ENCODE results near the gene PHYKPL. TPM values are rescaled to one million over a fixed set of nuclear protein-coding genes. Genes with fewer than 3 reads are reported as not detected.

PHYKPL gene
- total and polyA plus RNA-seq, 2 of the 8 experiments (the other 6 are each of a cell fraction or from before 2014, with no cell fraction given) = 25.1 to 32.1 TPM

DNA sequence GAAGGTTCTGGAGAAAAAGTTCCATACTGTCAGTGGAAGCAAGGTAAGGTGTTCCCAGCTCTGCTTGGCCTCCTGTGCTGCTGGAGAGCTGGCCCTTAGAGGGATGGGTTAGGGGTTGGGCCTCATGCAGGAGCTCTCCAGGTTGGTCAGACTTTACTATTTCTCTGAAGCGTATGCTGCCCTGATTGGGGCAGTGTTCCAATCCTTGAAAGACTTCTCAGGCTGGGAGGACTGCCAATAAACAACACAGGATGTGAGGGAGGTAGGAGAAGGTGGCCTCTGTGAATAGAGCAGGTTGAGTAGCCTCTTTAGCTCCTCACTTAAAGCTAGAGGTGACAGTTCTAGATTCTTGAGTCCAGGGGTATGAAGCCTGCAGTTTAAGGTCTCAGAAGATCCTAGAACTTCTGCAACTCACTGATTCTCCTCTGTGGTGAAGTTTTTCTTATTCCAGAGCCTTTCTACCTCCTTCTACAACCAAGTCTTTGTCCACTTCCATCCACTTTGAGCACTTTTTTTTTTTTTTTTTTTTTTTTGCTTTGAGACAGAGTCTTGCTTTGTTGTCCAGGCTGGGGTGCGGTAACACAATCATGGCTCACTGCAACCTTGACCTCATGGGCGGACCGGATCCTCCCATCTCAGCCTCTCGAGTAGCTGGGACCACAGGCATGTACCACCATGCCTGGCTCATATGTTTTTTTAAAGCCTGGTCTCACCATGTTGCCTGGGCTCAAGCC is 25.3 kb downstream of the PHYKPL start:
- H4K20me1 ChIP-seq (replicated peaks in 1 of 2; ENCODE audit: control insufficient read depth in 1 of 2, insufficient read depth in 2 of 2, low read length in 2 of 2) = peaks cover 51 to 53% of the 10 kb centered on the region in 2 experiments

More for the DNA sequence above, 25.3 kb downstream of the PHYKPL start:
- H2BK12ac ChIP-seq (ENCODE audit: low read depth, low read length) = no peak overlapping the region
- H3K56ac ChIP-seq (replicated peaks; ENCODE audit: insufficient read length, low read depth, low read length) = no peak overlapping the region
- H3K23me2 ChIP-seq (ENCODE audit: low read depth, low read length) = peaks cover 4% of the 10 kb centered on the region
- H4K5ac ChIP-seq (ENCODE audit: insufficient read length, low read depth, low read length) = no peak overlapping the region
- peaks cover 0 to 10% (median 4%) of the 10 kb centered on the region in 4 experiments; a peak in 5 of 7 replicates for H3K4me1 ChIP-seq (replicated peaks in 1 of 4; ENCODE audit: control insufficient read depth in 3 of 4, insufficient read depth in 4 of 4, low read length in 3 of 4)
- FAIRE-seq = no peak
- H4K91ac ChIP-seq (replicated peaks; ENCODE audit: insufficient read length, low read length) = no peak overlapping the region
- H3K4me3 ChIP-seq (ENCODE audit: extremely low read depth in 1 of 4, insufficient read depth in 2 of 4, low read depth in 3 of 4, low read length in 4 of 4) = peak overlapping the region in 2 of 4 experiments; percentile 100; a peak in 3 of 8 replicates
- no peak overlapping the region for H3K27ac ChIP-seq (ENCODE audit: low read depth, low read length)
- H3K27me3 ChIP-seq (replicated peaks in 1 of 4; ENCODE audit: control insufficient read depth in 3 of 4, extremely low read depth in 1 of 4, insufficient read depth in 3 of 4, low read length in 3 of 4) = no peaks in the 10 kb centered on the region
- no peaks in the 10 kb centered on the region for H3K9me3 ChIP-seq (ENCODE audit: insufficient read depth in 2 of 2, low read depth in 1 of 2, low read length in 1 of 2)
- peaks cover 54 to 71% (median 68%) of the 10 kb centered on the region in 4 experiments for H3K36me3 ChIP-seq (ENCODE audit: control insufficient read depth in 2 of 4, insufficient read depth in 4 of 4, low read length in 3 of 4)
- H2AFZ ChIP-seq (ENCODE audit: low read length) = no peak overlapping the region
- peak overlapping the region; percentile 16; the same call in 1 of the 2 replicates for H4K8ac ChIP-seq (ENCODE audit: extremely low read depth, insufficient read depth, low read length)
- peak overlapping the region in 1 of 4 experiments; percentile 1; a peak in 2 of 7 replicates for H3K9ac ChIP-seq (replicated peaks in 1 of 4; ENCODE audit: extremely low read depth in 1 of 4, low read depth in 3 of 4, low read length in 3 of 4)
- no peak overlapping the region for H3K14ac ChIP-seq (ENCODE audit: insufficient read length)
- ChIA-PET POLR2A (ENCODE audit: partially characterized antibody) (interaction anchor here (0.6 to 31.3 kb wide), 10 partner anchors 9 to 1570 kb away, joined by 3 to 985 read pairs (median 4); partner anchors contain the start of genes GMCL2 and PHYKPL), CTCF (ENCODE audit: partially characterized antibody) (interaction anchor here (2.3 to 3.3 kb wide), 2 partner anchors 10 to 29 kb away, joined by 6 to 20 read pairs; no protein-coding TSS in a partner anchor)
- H3K79me1 ChIP-seq (ENCODE audit: low read depth, low read length) = peaks cover 20% of the 10 kb centered on the region
- no peak overlapping the region for H2BK15ac ChIP-seq (ENCODE audit: low read length)
- no peak for TF ChIP-seq SRF (IDR thresholded peaks at IDR 0.05; ENCODE audit: low read depth, low read length)
- TF ChIP-seq POLR2A (IDR thresholded peaks at IDR 0.05; ENCODE audit: control extremely low read depth in 1 of 2, low read depth in 2 of 2, low read length in 2 of 2) = peak in 1 of 2 experiments; percentile 20; a peak in 2 of 3 replicates
- H2BK5ac ChIP-seq (ENCODE audit: low read depth, low read length) = no peak overlapping the region
- peaks cover 27 to 49% of the 10 kb centered on the region in 2 experiments for H3K79me2 ChIP-seq (ENCODE audit: control insufficient read depth in 1 of 2, insufficient read depth in 2 of 2, low read length in 2 of 2)
- H3K4me2 ChIP-seq (ENCODE audit: insufficient read depth in 1 of 2, low read depth in 2 of 2, low read length in 2 of 2) = peak overlapping the region; percentile 84 to 95; a peak in 2 of 4 replicates
- H3K4ac ChIP-seq (replicated peaks; ENCODE audit: insufficient read length, low read depth, low read length) = no peak overlapping the region
- H2AK5ac ChIP-seq (ENCODE audit: low read depth, low read length) = no peak overlapping the region
- H3K18ac ChIP-seq (ENCODE audit: extremely low read depth, low read length) = no peak overlapping the region
- no peak overlapping the region for H2BK120ac ChIP-seq (replicated peaks; ENCODE audit: low read depth, low read length)
- no peak overlapping the region for H3K23ac ChIP-seq (ENCODE audit: insufficient read length)
- DNase-seq (ENCODE audit: low read depth in 1 of 2, low spot score in 2 of 2) = no peak
- no peak overlapping the region for H2BK20ac ChIP-seq (ENCODE audit: low read length)
- WGBS, 2 experiments (ENCODE audit: extremely low coverage in 1 of 2, insufficient coverage in 1 of 2, insufficient read length in 1 of 2, insufficient replicate concordance in 2 of 2, low coverage in 1 of 2, low lambda C conversion rate in 2 of 2, missing lambda C conversion rate in 1 of 2) = 84% methylated on average over 5 of the region's 5 CpGs; no CpG with 5 or more reads in 1 of the 2 experiments
